BJ (cell line): ENCODE data around the gene LSM6. TPM values are rescaled to one million over a fixed set of nuclear protein-coding genes. Genes with fewer than 3 reads are reported as not detected.

ENCODE experiments used
- CTCF ChIA-PET: fragments of 350-600 bp; formaldehyde crosslinking; extraction: SDS; loops from one replicate; lab custom pipeline; 2021; ENCODE audit warnings: antibody characterized with exemption, inconsistent platforms; lab: Yijun Ruan, JAX
- POLR2A ChIA-PET: fragments of 300-600 bp; sonication (Branson Sonifier 250); formaldehyde crosslinking; extraction: SDS; loops from one replicate; lab custom pipeline; 2021; ENCODE audit warnings: antibody characterized with exemption; lab: Charles Lee
- DNase-seq: peaks from one replicate; pipeline ENCODE4 v3.0.0-alpha.2; 2011; ENCODE audit warnings: low read depth
- H3K27me3 ChIP-seq: 2 replicates; pipeline ENCODE4 v1.6.0; 2011; ENCODE audit warnings: low read length; ENCODE audit not compliant: control insufficient read depth, insufficient read depth
- H3K36me3 ChIP-seq: 2 replicates; pipeline ENCODE4 v1.5.1; 2011; ENCODE audit warnings: low read length; ENCODE audit not compliant: control insufficient read depth, insufficient read depth
- H3K4me3 ChIP-seq: 2 replicates; pipeline ENCODE4 v1.5.1; 2011; ENCODE audit warnings: low read depth, mild to moderate bottlenecking, control low read depth, low read length
- polyA plus RNA-seq: library from polyadenylated mRNA; depleted of rRNA; stranded (reverse); fragments of >200 nt; gene quantifications from 2 replicates; pipeline ENCODE4 v1.2.3, GENCODE V29; 2011
- TF ChIP-seq, protein P1 (sequence below): IDR thresholded peaks from 2 replicates; pipeline ENCODE4 v1.5.1; 2011; ENCODE audit warnings: low read depth, mild to moderate bottlenecking, control low read depth, inconsistent platforms, low read length, moderate library complexity; ENCODE audit not compliant: insufficient read depth

Gene LSM6
- polyA plus RNA-seq, 1 experiment: 5.8 TPM

DNA sequence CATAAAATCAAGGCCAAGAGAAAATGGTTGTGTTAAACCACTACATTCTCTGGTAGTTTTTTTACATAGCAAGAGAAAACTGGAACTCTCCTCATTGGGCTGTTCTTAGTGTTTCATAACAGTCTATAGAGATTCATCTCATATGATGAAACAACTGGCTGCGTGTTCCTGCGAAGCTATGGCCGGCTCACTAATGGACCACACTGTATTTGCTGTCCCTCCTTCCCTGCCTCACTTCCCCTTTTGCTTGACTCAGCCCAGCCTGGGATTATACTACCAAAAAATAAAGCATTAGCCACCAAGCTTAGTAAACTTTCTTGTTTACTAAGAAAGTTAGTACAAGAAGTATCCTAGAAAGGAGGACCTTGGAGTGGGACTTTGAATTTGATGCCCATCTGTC lies 31.6 kb upstream of the LSM6 start:
- TF ChIP-seq, protein P1, sequence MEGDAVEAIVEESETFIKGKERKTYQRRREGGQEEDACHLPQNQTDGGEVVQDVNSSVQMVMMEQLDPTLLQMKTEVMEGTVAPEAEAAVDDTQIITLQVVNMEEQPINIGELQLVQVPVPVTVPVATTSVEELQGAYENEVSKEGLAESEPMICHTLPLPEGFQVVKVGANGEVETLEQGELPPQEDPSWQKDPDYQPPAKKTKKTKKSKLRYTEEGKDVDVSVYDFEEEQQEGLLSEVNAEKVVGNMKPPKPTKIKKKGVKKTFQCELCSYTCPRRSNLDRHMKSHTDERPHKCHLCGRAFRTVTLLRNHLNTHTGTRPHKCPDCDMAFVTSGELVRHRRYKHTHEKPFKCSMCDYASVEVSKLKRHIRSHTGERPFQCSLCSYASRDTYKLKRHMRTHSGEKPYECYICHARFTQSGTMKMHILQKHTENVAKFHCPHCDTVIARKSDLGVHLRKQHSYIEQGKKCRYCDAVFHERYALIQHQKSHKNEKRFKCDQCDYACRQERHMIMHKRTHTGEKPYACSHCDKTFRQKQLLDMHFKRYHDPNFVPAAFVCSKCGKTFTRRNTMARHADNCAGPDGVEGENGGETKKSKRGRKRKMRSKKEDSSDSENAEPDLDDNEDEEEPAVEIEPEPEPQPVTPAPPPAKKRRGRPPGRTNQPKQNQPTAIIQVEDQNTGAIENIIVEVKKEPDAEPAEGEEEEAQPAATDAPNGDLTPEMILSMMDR: no peak
- Histone ChIP-seq H3K27me3 (no peaks in the 10 kb centered on the region), H3K4me3 (no peak overlapping the region), H3K36me3 (no peaks in the 10 kb centered on the region)
- ChIA-PET CTCF (no interaction called here), POLR2A (no interaction called here)
- DNase-seq: no peak

DNA sequence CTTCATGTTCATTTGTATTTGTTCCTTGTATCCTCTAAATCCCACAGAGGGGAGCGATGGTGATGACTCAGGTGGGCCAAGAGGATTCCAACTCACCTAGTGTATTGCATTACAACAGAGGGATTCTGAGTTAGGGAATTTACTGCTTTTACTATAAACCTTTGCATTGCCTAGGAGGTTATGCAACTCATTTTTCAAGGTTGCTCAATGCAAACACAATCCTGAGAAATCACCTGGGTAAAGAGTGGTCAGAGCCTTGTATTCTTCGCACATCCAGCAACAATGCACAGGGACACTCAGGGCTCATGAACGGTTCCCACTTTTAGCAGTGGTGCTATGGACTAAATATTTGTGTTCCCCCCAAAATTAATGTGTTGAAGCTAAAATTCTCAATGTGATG lies 28.6 kb upstream of the LSM6 start:
- ChIA-PET POLR2A (no interaction called here), CTCF (no interaction called here)
- Histone ChIP-seq H3K27me3 (no peaks in the 10 kb centered on the region), H3K36me3 (no peaks in the 10 kb centered on the region), H3K4me3 (no peak overlapping the region)
- TF ChIP-seq, protein P1: no peak
- DNase-seq: no peak

DNA sequence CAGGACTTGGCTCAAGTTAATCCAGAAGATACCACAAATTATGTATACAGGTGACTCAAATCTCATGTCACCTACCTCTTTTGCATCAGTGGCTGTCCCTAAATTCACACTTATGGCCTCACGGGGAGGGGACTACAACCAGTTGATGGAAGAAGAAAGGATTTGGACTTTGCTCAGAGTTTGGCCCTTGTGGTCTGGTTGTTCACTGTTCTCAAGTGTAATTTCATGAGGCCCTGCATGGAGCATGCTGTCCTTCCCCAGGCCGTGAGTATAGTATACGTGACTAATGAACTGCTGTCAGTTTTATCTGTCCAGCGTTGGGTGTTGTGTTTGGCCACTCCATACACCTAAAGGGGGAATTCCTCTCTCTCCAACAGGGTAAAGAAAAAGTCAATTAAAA lies 27.5 kb upstream of the LSM6 start:
- H3K27me3 ChIP-seq: no peaks in the 10 kb centered on the region
- TF ChIP-seq, protein P1: no peak
- no peaks in the 10 kb centered on the region for H3K36me3 ChIP-seq
- CTCF ChIA-PET: no interaction called here
- POLR2A ChIA-PET: no interaction called here
- H3K4me3 ChIP-seq: no peak overlapping the region
- no peak for DNase-seq

DNA sequence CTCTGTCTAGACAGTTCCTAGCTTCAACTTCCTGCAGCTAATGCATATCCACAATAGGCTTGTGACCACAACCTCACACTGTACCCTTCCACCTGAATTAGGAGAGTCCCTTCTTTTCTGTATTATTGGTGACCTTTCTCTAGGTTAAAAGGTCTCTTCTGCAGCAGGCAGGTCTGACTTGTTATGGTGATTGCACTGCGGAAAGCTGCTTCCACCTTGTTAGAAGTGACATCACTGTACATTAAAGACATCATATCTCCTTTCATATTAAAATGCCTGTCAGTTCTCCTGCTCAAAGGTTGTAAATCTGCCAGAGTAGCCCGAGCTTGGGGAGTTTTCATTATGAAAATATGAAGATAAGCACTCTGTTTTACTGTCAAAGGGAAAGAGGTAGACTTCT lies 21.5 kb upstream of the LSM6 start:
- TF ChIP-seq, protein P1: no peak
- POLR2A ChIA-PET: no interaction called here
- Histone ChIP-seq H3K36me3 (no peaks in the 10 kb centered on the region), H3K4me3 (no peak overlapping the region), H3K27me3 (no peaks in the 10 kb centered on the region)
- no peak for DNase-seq
- CTCF ChIA-PET: interaction anchor here (0.6 kb wide), 1 partner anchor 208 kb away, joined by 4 read pairs; no protein-coding TSS in a partner anchor

DNA sequence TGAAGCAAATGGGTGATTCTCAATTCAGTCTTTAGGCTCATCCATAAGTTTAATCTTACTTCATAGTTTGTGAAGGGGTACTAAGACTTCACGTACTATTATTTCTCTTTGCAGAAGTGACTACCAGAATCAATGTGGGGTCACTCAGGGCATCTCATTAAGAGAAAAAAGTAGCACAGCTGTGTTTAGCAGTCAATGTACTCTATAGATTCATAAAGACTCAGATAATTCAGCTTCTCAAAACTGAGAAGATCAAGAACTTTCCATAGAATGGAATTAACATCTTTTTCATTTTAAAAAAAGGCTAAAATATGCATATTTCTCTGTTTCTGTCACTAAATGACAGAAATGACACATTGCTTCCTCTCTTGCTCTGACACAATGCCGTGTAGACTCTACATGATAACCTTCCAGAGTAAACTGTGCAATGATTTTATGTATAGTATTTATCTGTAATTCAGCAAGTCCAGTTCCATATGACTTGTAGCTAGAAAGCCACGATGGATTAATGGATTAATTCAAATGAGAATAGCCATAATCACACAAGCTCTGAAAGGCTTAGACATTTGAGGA lies 20.3 kb upstream of the LSM6 start:
- TF ChIP-seq, protein P1: no peak
- CTCF ChIA-PET: no interaction called here
- POLR2A ChIA-PET: interaction anchor here (0.6 kb wide), 1 partner anchor 236 kb away, joined by 13 read pairs; no protein-coding TSS in a partner anchor
- Histone ChIP-seq H3K4me3 (no peak overlapping the region), H3K27me3 (no peaks in the 10 kb centered on the region; the same call in 1 of the 2 replicates), H3K36me3 (no peaks in the 10 kb centered on the region)
- DNase-seq: no peak
